ENCODE measurements around the gene PTPRN2.

- no peak for TF ChIP-seq CBX1 (IDR thresholded peaks at IDR 0.05; ENCODE audit: low read depth)
- no peak for TF ChIP-seq FOXK1 (CRISPR knock-in tag; IDR thresholded peaks at IDR 0.05; ENCODE audit: borderline replicate concordance)
These were observed 1082.0 kb downstream of the PTPRN2 start for GRCh38 chr7:157505646-157506045.
